ENCODE results near the gene SVIL.
"Not testable (repeated sequence)": the region's sequence is repeated elsewhere in the genome, so short reads cannot be mapped to it uniquely, and the experiment has no call there.

Gene SVIL

DNA sequence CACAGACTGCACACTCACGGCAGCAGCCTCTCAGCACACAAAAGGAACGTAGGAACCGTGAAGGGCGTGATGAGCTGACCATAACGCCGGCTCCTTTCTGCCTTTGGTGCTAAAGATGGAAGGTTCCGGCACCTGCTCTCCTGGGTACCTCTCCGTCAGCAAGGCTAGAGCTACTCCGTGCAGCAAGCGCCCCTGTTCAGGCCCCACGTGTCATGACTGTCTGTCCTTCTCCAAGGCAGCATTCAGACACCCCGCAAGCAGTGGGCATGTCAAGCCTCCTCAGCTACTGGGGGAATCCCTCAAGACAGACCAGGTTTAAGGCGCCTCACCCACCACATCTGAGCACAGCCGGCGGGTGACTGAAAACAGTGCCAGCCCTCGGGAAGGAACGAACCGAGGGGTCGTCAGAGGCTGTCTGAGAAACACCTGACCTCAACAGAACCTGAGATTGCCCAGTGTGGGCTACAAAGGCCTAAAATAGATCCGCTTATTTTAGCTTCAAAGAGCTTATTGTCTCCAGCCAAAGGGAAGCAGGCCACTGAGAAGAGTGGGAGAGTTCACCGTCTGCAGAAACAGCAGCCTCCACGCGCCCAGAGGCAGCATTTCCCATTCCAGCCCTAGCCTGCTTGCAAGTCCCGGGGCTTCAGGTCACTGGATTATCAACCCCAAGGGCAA is 124.2 kb downstream of the SVIL start:
- not testable (repeated sequence) for H3K14ac ChIP-seq (ENCODE audit: low read length in 2 of 2); H2BK120ac ChIP-seq (ENCODE audit: low read depth, low read length); H3K27me3 ChIP-seq (ENCODE audit: control insufficient read depth in 1 of 2, insufficient read depth in 1 of 2, low read length in 2 of 2); H3K4me2 ChIP-seq (ENCODE audit: low read length, poor library complexity, severe bottlenecking); H3K23ac ChIP-seq (ENCODE audit: low read length in 2 of 2); H3K4me1 ChIP-seq (ENCODE audit: control insufficient read depth, insufficient read depth, low read depth, low read length); H3K4ac ChIP-seq (ENCODE audit: low read depth in 1 of 2, low read length in 2 of 2); H3K27ac ChIP-seq (ENCODE audit: low read length, poor library complexity, severe bottlenecking); H2BK5ac ChIP-seq (ENCODE audit: low read depth, low read length, poor library complexity, severe bottlenecking); H2BK15ac ChIP-seq (ENCODE audit: low read depth, poor library complexity, severe bottlenecking); H3K9ac ChIP-seq (ENCODE audit: low read length); H2AK5ac ChIP-seq (ENCODE audit: low read length, severe bottlenecking); H4K8ac ChIP-seq (ENCODE audit: low read length); H4K91ac ChIP-seq (ENCODE audit: low read length); H3K18ac ChIP-seq (ENCODE audit: low read depth in 1 of 2, low read length in 2 of 2); H3K4me3 ChIP-seq (ENCODE audit: insufficient read depth in 1 of 2, low read depth in 1 of 2, low read length in 2 of 2); DNase-seq; H2AFZ ChIP-seq (ENCODE audit: low read depth, low read length); H2BK12ac ChIP-seq (ENCODE audit: low read length in 2 of 2); H3K9me3 ChIP-seq (ENCODE audit: control insufficient read depth, low read length)
- peaks cover 29 to 60% of the 10 kb centered on the region in 2 experiments for H3K36me3 ChIP-seq (ENCODE audit: control insufficient read depth in 1 of 2, insufficient read depth in 2 of 2, low read depth in 1 of 2, low read length in 2 of 2)
- H3K79me1 ChIP-seq (replicated peaks; ENCODE audit: low read length, poor library complexity, severe bottlenecking): peaks cover 11% of the 10 kb centered on the region
- no CpG with 5 or more reads among the region's 24 CpGs for WGBS

DNA sequence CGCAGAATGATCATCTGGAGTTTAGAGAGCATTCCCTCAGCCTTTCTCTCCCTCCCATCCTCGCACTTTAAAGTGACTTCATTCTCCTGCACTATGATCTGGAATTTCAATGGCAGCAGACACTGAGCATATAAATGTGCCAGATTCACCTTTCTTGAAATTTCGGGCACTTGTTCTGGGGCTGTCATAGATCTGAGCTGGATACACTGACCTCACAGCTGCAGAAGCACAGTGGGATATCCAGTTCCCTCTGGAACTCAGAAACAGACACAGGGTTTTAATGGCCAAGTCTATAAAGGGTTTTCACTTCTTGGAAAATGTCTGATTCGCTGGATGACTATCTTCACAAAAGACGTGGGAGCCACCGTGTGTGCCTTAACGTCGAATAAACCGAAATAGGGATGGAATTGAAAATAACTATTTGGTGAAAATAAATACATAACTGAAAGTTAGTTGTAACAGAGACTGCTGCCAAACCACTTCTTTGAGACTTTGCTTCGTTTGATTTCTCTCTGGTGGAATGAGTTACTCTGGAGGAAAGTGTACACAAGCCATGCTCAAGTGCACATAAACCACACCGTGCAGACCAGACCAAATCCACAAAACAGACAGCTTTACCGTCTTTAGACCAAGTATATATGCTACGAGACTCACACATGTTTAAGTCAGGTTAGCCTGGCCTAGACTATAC is 126.1 kb downstream of the SVIL start:
- Histone ChIP-seq H2BK120ac (ENCODE audit: low read depth, low read length) (no peak overlapping the region), H2BK5ac (ENCODE audit: low read depth, low read length, poor library complexity, severe bottlenecking) (no peak overlapping the region), H3K79me1 (replicated peaks; ENCODE audit: low read length, poor library complexity, severe bottlenecking) (peaks cover 12% of the 10 kb centered on the region), H3K14ac (ENCODE audit: low read length in 2 of 2) (no peak overlapping the region), H3K4me3 (ENCODE audit: insufficient read depth in 1 of 2, low read depth in 1 of 2, low read length in 2 of 2) (no peak overlapping the region), H2AFZ (ENCODE audit: low read depth, low read length) (no peak overlapping the region), H3K36me3 (ENCODE audit: control insufficient read depth in 1 of 2, insufficient read depth in 2 of 2, low read depth in 1 of 2, low read length in 2 of 2) (peaks cover 32 to 62% of the 10 kb centered on the region in 2 experiments), H3K4ac (ENCODE audit: low read depth in 1 of 2, low read length in 2 of 2) (no peak overlapping the region), H3K27ac (ENCODE audit: low read length, poor library complexity, severe bottlenecking) (no peak overlapping the region), H3K4me1 (ENCODE audit: control insufficient read depth, insufficient read depth, low read depth, low read length) (no peaks in the 10 kb centered on the region), H3K9me3 (ENCODE audit: control insufficient read depth, low read length) (no peaks in the 10 kb centered on the region), H2BK12ac (ENCODE audit: low read length in 2 of 2) (no peak overlapping the region), H3K4me2 (ENCODE audit: low read length, poor library complexity, severe bottlenecking) (no peak overlapping the region), H2AK5ac (ENCODE audit: low read length, severe bottlenecking) (no peak overlapping the region), H4K8ac (ENCODE audit: low read length) (no peak overlapping the region), H2BK15ac (ENCODE audit: low read depth, poor library complexity, severe bottlenecking) (no peak overlapping the region), H3K23ac (ENCODE audit: low read length in 2 of 2) (no peak overlapping the region), H4K91ac (ENCODE audit: low read length) (no peak overlapping the region), H3K27me3 (ENCODE audit: control insufficient read depth in 1 of 2, insufficient read depth in 1 of 2, low read length in 2 of 2) (no peaks in the 10 kb centered on the region), H3K9ac (ENCODE audit: low read length) (no peak overlapping the region), H3K18ac (ENCODE audit: low read depth in 1 of 2, low read length in 2 of 2) (no peak overlapping the region)
- no peak for DNase-seq
- 93% methylated on average over 10 of the region's 13 CpGs for WGBS

DNA sequence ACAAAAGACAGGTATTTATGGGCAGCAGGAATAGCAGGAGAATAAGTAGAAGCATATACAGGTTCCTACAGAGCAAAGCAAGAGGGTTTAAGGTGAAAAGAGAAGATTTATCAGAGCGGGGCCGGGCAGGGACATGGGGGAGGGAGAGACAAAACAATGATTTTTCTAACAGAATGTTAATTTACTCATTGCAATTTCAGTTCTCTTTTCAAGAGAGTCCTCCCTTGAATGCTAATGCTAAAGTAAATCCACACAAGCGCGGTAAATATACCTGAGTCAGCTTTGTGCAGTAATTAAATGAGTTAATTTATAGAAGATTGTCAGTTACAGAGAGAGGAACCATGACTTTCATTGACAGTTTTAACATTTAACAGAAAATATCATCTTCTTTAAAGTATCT is 127.0 kb downstream of the SVIL start:
- H3K27ac ChIP-seq (ENCODE audit: low read length, poor library complexity, severe bottlenecking); H3K9me3 ChIP-seq (ENCODE audit: control insufficient read depth, low read length); H3K4ac ChIP-seq (ENCODE audit: low read depth in 1 of 2, low read length in 2 of 2); H3K14ac ChIP-seq (ENCODE audit: low read length in 2 of 2); H2AFZ ChIP-seq (ENCODE audit: low read depth, low read length); DNase-seq; H3K27me3 ChIP-seq (ENCODE audit: control insufficient read depth in 1 of 2, insufficient read depth in 1 of 2, low read length in 2 of 2); H3K18ac ChIP-seq (ENCODE audit: low read depth in 1 of 2, low read length in 2 of 2); H3K4me1 ChIP-seq (ENCODE audit: control insufficient read depth, insufficient read depth, low read depth, low read length); H3K23ac ChIP-seq (ENCODE audit: low read length in 2 of 2); H2AK5ac ChIP-seq (ENCODE audit: low read length, severe bottlenecking); H2BK15ac ChIP-seq (ENCODE audit: low read depth, poor library complexity, severe bottlenecking); H4K91ac ChIP-seq (ENCODE audit: low read length); H3K4me2 ChIP-seq (ENCODE audit: low read length, poor library complexity, severe bottlenecking); H3K4me3 ChIP-seq (ENCODE audit: insufficient read depth in 1 of 2, low read depth in 1 of 2, low read length in 2 of 2); H3K9ac ChIP-seq (ENCODE audit: low read length); H2BK120ac ChIP-seq (ENCODE audit: low read depth, low read length); H2BK12ac ChIP-seq (ENCODE audit: low read length in 2 of 2); H2BK5ac ChIP-seq (ENCODE audit: low read depth, low read length, poor library complexity, severe bottlenecking); H4K8ac ChIP-seq (ENCODE audit: low read length): not testable (repeated sequence)
- no CpG with 5 or more reads among the region's 4 CpGs for WGBS
- peaks cover 12% of the 10 kb centered on the region for H3K79me1 ChIP-seq (replicated peaks; ENCODE audit: low read length, poor library complexity, severe bottlenecking)
- peaks cover 31 to 60% of the 10 kb centered on the region in 2 experiments for H3K36me3 ChIP-seq (ENCODE audit: control insufficient read depth in 1 of 2, insufficient read depth in 2 of 2, low read depth in 1 of 2, low read length in 2 of 2)

DNA sequence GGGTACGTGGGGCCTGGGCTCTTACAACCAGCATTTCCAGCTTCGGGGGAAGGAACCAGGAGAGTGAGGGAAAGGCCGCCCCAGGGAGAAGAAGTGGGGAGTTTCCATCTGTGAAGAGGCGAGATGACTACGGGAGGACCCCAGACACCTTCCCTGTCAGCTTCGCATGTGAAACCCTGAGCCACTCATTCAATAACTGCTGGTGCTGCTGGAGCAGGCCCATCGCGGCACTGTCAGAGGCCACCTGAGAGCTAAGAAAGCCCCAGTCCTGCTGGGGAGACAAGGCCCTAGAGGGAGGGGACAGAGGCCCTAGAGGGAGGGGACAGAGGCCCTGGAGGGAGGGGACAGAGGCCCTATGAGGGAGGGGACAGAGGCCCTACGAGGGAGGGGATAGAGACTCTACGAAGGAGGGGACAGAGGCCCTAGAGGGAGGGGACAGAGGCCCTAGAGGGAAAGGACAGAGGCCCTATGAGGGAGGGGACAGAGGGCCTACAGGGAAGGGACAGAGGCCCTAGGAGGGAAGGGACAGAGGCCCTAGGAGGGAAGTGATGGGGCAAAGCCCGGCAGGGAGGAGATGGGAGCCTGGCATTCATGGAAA is 128.3 kb downstream of the SVIL start:
- Histone ChIP-seq H3K36me3 (ENCODE audit: control insufficient read depth in 1 of 2, insufficient read depth in 2 of 2, low read depth in 1 of 2, low read length in 2 of 2) (peaks cover 27 to 48% of the 10 kb centered on the region in 2 experiments), H3K79me1 (replicated peaks; ENCODE audit: low read length, poor library complexity, severe bottlenecking) (peaks cover 14% of the 10 kb centered on the region)
- not testable (repeated sequence) for H3K9me3 ChIP-seq (ENCODE audit: control insufficient read depth, low read length); H2AK5ac ChIP-seq (ENCODE audit: low read length, severe bottlenecking); H3K4me2 ChIP-seq (ENCODE audit: low read length, poor library complexity, severe bottlenecking); H3K4me3 ChIP-seq (ENCODE audit: insufficient read depth in 1 of 2, low read depth in 1 of 2, low read length in 2 of 2); H3K4me1 ChIP-seq (ENCODE audit: control insufficient read depth, insufficient read depth, low read depth, low read length); H2BK12ac ChIP-seq (ENCODE audit: low read length in 2 of 2); H2BK15ac ChIP-seq (ENCODE audit: low read depth, poor library complexity, severe bottlenecking); H4K91ac ChIP-seq (ENCODE audit: low read length); H4K8ac ChIP-seq (ENCODE audit: low read length); H3K14ac ChIP-seq (ENCODE audit: low read length in 2 of 2); H3K18ac ChIP-seq (ENCODE audit: low read depth in 1 of 2, low read length in 2 of 2); H3K9ac ChIP-seq (ENCODE audit: low read length); H3K27me3 ChIP-seq (ENCODE audit: control insufficient read depth in 1 of 2, insufficient read depth in 1 of 2, low read length in 2 of 2); H3K23ac ChIP-seq (ENCODE audit: low read length in 2 of 2); H2BK120ac ChIP-seq (ENCODE audit: low read depth, low read length); H3K4ac ChIP-seq (ENCODE audit: low read depth in 1 of 2, low read length in 2 of 2); H3K27ac ChIP-seq (ENCODE audit: low read length, poor library complexity, severe bottlenecking); DNase-seq; H2BK5ac ChIP-seq (ENCODE audit: low read depth, low read length, poor library complexity, severe bottlenecking); H2AFZ ChIP-seq (ENCODE audit: low read depth, low read length)
- WGBS: 79% methylated on average over 7 of the region's 11 CpGs
